HepG2 (cell line): ENCODE results near the gene NOP9. TPM values are rescaled to one million over a fixed set of nuclear protein-coding genes. Genes with fewer than 3 reads are reported as not detected.
A peak's percentile ranks its signal among the peaks of the same experiment; 100 is the strongest.

Source experiments
- ELF3 ChIP-seq: IDR thresholded peaks from 2 replicates; pipeline ENCODE4 v1.6.1; 2016; ENCODE audit warnings: missing genetic modification reagents, missing compliant biosample characterization
- MEIS2 ChIP-seq: sonication (generic); formaldehyde crosslinking; IDR thresholded peaks from 2 replicates; pipeline ENCODE4 v1.9.0; 2021; ENCODE audit warnings: mild to moderate bottlenecking, missing genetic modification reagents
- MNT ChIP-seq: fragments of 450-650 bp; IDR thresholded peaks from 2 replicates; pipeline ENCODE4 v1.6.1; 2016
- NFAT5 ChIP-seq: sonication (generic); formaldehyde crosslinking; IDR thresholded peaks from 2 replicates; pipeline ENCODE4 v1.4.0; 2020; ENCODE audit warnings: missing genetic modification reagents
- PRDM15 ChIP-seq: sonication (generic); formaldehyde crosslinking; IDR thresholded peaks from 2 replicates; pipeline ENCODE4 v1.4.0; 2020; ENCODE audit warnings: missing genetic modification reagents
- RBM39 ChIP-seq: fragments of 200-400 bp; formaldehyde crosslinking; IDR thresholded peaks from one replicate; pipeline ENCODE4 v1.6.1; 2018; ENCODE audit warnings: antibody characterized with exemption, mild to moderate bottlenecking, low read depth, low read length; ENCODE audit not compliant: poor library complexity, severe bottlenecking
- ZBTB3 ChIP-seq: sonication (generic); formaldehyde crosslinking; IDR thresholded peaks from 2 replicates; pipeline ENCODE4 v1.4.0; 2020; ENCODE audit warnings: low read depth, mild to moderate bottlenecking, moderate library complexity, missing genetic modification reagents, borderline replicate concordance
- ZBTB8A ChIP-seq: sonication (generic); formaldehyde crosslinking; IDR thresholded peaks from 2 replicates; pipeline ENCODE4 v1.4.0; 2020; ENCODE audit warnings: mild to moderate bottlenecking, low read depth, missing genetic modification reagents, borderline replicate concordance
- ZNF24 ChIP-seq: fragments of 450-650 bp; IDR thresholded peaks from 2 replicates; pipeline ENCODE4 v1.6.1; 2017; ENCODE audit warnings: antibody characterized with exemption, mild to moderate bottlenecking
- ZNF605 ChIP-seq: sonication (generic); formaldehyde crosslinking; IDR thresholded peaks from 2 replicates; pipeline ENCODE4 v1.8.0; 2022; ENCODE audit warnings: mild to moderate bottlenecking, missing genetic modification reagents
- ZNF674 ChIP-seq: sonication (generic); formaldehyde crosslinking; IDR thresholded peaks from 2 replicates; pipeline ENCODE4 v1.5.0; 2020; ENCODE audit warnings: low read depth, mild to moderate bottlenecking, missing genetic modification reagents
- ZNF780A ChIP-seq: sonication (generic); formaldehyde crosslinking; IDR thresholded peaks from 2 replicates; pipeline ENCODE4 v1.8.0; 2022; ENCODE audit warnings: mild to moderate bottlenecking, missing genetic modification reagents, moderate library complexity
- ZUFSP ChIP-seq: sonication (generic); formaldehyde crosslinking; IDR thresholded peaks from 2 replicates; pipeline ENCODE4 v1.9.0; 2021; ENCODE audit warnings: missing genetic modification reagents, mild to moderate bottlenecking, borderline replicate concordance
- polyA plus RNA-seq, 8 experiments: library from polyadenylated mRNA; depleted of rRNA in 3 of 8; stranded (reverse) in 7 of 8; unstranded in 1 of 8; fragments of >200 nt; fragmentation: Illumina TruSeq in 4 of 8; extraction: Trizol in 4 of 8; gene quantifications; 2 replicates each; pipeline versions ENCODE4 v1.2.1 to v1.2.3, GENCODE V29; 2011 to 2016; ENCODE audit warnings: low read depth in 4 of 8, missing spikeins in 1 of 8, mixed read lengths in 1 of 8; ENCODE audit not compliant: insufficient read depth in 1 of 8
- total RNA-seq, 5 experiments: library from RNA; depleted of rRNA; stranded (reverse); fragments of >200 nt; fragmentation: Illumina TruSeq; extraction: Trizol; gene quantifications; 2 replicates each; pipeline ENCODE4 v1.2.3, GENCODE V29; 2016; ENCODE audit warnings: low read depth in 1 of 5

Gene NOP9
- total and polyA plus RNA-seq, 2 of the 13 experiments (the other 11 are each of a cell fraction or from before 2014, with no cell fraction given) = 24.5 to 61.6 TPM

GRCh38 chr14:24332268-24332993 lies 32.8 kb downstream of the NOP9 start (continued):
- TF ChIP-seq PRDM15 (CRISPR knock-in tag) (no peak), ZBTB8A (peak; percentile 98), ZUFSP (CRISPR knock-in tag) (no peak), ELF3 (CRISPR knock-in tag) (peak; percentile 78), ZBTB3 (peak; percentile 88), ZNF780A (CRISPR knock-in tag) (peak; percentile 96), RBM39 (peak; percentile 17), NFAT5 (CRISPR knock-in tag) (0 out of 2 replicates have a peak, but pooled peaks have one; percentile 4), MNT (0 out of 2 replicates have a peak, but pooled peaks have one; percentile 6), ZNF674 (CRISPR knock-in tag) (peak; percentile 91; the same call in 1 of the 2 replicates), ZNF605 (peak; percentile 94), ZNF24 (no peak), MEIS2 (peak; percentile 12; the same call in 1 of the 2 replicates)
